NT2/D1 (cell line): ENCODE results near the gene KLHL42.

Experiments used
- YY1 ChIP-seq: IDR thresholded peaks from 2 replicates; pipeline ENCODE4 v1.6.1; 2011; ENCODE audit not compliant: insufficient read length, insufficient read depth
- ZNF274 ChIP-seq: IDR thresholded peaks from 2 replicates; pipeline ENCODE4 v1.6.1; 2011; ENCODE audit warnings: mild to moderate bottlenecking, low read depth, low read length

GRCh38 chr12:27838543-27839185 is 58.6 kb downstream of the KLHL42 start:
- TF ChIP-seq YY1 = no peak
- TF ChIP-seq ZNF274 = no peak
